Measurements from ENCODE around the gene EFCAB14.

The EFCAB14 gene

GRCh38 chr1:46676531-46676930 is 42.4 kb downstream of the EFCAB14 start:
- no peak for TF ChIP-seq CTCF (IDR thresholded peaks at IDR 0.05; ENCODE audit: low read depth, low read length, missing control alignments)
- DNase-seq (ENCODE audit: extremely low read depth, low read depth), result no peak
- no peak overlapping the region for H3K4me3 ChIP-seq (replicated peaks; ENCODE audit: low read depth, low read length)

GRCh38 chr1:46675549-46676314 is 43.2 kb downstream of the EFCAB14 start:
- TF ChIP-seq CTCF (IDR thresholded peaks at IDR 0.05; ENCODE audit: low read depth, low read length, missing control alignments), result no peak
- no peak overlapping the region for H3K4me3 ChIP-seq (replicated peaks; ENCODE audit: low read depth, low read length)
- no peak for DNase-seq (ENCODE audit: extremely low read depth, low read depth)

GRCh38 chr1:46673749-46674182 is 45.1 kb downstream of the EFCAB14 start:
- TF ChIP-seq CTCF (IDR thresholded peaks at IDR 0.05; ENCODE audit: low read depth, low read length, missing control alignments), result no peak
- no peak for DNase-seq (ENCODE audit: extremely low read depth, low read depth)
- H3K4me3 ChIP-seq (replicated peaks; ENCODE audit: low read depth, low read length), result no peak overlapping the region

GRCh38 chr1:46672696-46673095 is 46.2 kb downstream of the EFCAB14 start:
- TF ChIP-seq CTCF (IDR thresholded peaks at IDR 0.05; ENCODE audit: low read depth, low read length, missing control alignments), result no peak
- DNase-seq (ENCODE audit: extremely low read depth, low read depth), result no peak
- H3K4me3 ChIP-seq (replicated peaks; ENCODE audit: low read depth, low read length), result no peak overlapping the region

GRCh38 chr1:46671554-46671953 is 47.4 kb downstream of the EFCAB14 start, which contains the start of gene TEX38:
TEX38 (plus strand) TSS chr1:46671854; CDS start chr1:46671935, 81 bp downstream.
- H3K4me3 ChIP-seq (replicated peaks; ENCODE audit: low read depth, low read length), result no peak within 1 kb of the TSS
- no peak for DNase-seq (ENCODE audit: extremely low read depth, low read depth)

GRCh38 chr1:46670134-46670533 is 48.8 kb downstream of the EFCAB14 start:
- no peak overlapping the region for H3K4me3 ChIP-seq (replicated peaks; ENCODE audit: low read depth, low read length)
- TF ChIP-seq CTCF (IDR thresholded peaks at IDR 0.05; ENCODE audit: low read depth, low read length, missing control alignments), result no peak
- no peak for DNase-seq (ENCODE audit: extremely low read depth, low read depth)

More at GRCh38 chr1:46671554-46671953, 47.4 kb downstream of the EFCAB14 start, which contains the start of gene TEX38:
- TF ChIP-seq CTCF (IDR thresholded peaks at IDR 0.05; ENCODE audit: low read depth, low read length, missing control alignments), result no peak
